ENCODE results near the gene C3orf80.

- TF ChIP-seq CTCF (IDR thresholded peaks at IDR 0.05; ENCODE audit: insufficient read depth, low read length): no peak
- no peak for TF ChIP-seq POLR2AphosphoS5 (IDR thresholded peaks at IDR 0.05; ENCODE audit: low read depth)
- TF ChIP-seq REST (IDR thresholded peaks at IDR 0.05; ENCODE audit: insufficient replicate concordance, low read depth): no peak
Measured at GRCh38 chr3:160210799-160211221, 14.4 kb upstream of the C3orf80 start.

Measured in HL-60 (cell line).